ENCODE data around the gene FCMR.

DNA sequence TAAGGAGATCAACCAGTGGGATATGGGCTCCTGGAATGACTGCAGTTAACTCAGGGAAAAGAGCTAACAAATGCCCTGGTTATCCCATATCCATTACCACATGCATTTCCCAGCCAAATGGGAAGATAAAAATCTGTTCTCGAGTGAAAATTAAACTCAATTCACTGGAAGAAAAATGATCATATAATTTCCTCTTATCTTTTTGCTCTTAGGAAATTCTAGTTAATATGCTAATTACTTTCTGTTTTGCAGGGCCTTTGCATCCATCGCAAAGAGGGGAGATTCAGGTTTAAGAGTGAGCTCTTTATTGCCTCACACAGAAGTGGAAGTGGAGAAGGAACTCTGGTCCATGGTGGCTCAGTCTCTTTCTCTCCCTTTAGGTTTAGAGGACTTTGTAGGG lies 28.4 kb downstream of the FCMR start:
- TF ChIP-seq, protein P1, sequence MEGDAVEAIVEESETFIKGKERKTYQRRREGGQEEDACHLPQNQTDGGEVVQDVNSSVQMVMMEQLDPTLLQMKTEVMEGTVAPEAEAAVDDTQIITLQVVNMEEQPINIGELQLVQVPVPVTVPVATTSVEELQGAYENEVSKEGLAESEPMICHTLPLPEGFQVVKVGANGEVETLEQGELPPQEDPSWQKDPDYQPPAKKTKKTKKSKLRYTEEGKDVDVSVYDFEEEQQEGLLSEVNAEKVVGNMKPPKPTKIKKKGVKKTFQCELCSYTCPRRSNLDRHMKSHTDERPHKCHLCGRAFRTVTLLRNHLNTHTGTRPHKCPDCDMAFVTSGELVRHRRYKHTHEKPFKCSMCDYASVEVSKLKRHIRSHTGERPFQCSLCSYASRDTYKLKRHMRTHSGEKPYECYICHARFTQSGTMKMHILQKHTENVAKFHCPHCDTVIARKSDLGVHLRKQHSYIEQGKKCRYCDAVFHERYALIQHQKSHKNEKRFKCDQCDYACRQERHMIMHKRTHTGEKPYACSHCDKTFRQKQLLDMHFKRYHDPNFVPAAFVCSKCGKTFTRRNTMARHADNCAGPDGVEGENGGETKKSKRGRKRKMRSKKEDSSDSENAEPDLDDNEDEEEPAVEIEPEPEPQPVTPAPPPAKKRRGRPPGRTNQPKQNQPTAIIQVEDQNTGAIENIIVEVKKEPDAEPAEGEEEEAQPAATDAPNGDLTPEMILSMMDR (IDR thresholded peaks at IDR 0.05; ENCODE audit: low read length) = no peak
- no peak for TF ChIP-seq EZH2 (IDR thresholded peaks at IDR 0.05; ENCODE audit: borderline replicate concordance, low read length)

All from OCI-LY1 (cell line).